Measurements from ENCODE around the gene FRMD6. TPM values are rescaled to one million over a fixed set of nuclear protein-coding genes. Genes with fewer than 3 reads are reported as not detected.

FRMD6 gene
- polyA plus RNA-seq, 4 donors: 0.45 to 6.2 (median 3.2) TPM

DNA sequence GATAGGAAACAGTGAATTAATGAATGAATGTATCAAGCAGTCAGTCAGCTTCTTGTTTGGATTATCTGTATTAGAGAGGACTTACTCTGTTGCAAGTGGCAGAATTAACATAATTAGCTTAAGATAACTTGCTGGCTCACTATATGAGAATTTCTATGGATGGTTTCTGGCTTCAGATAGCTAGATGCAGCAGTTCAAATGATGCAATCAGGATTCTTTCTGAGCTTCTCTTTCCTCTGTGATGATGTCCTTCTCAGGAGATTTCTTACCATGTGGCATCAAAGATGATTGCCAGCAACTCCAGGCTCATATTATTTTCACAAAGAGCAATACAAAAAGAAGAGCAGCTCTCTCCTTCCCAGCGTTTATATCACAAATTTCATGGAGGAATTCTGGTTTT is 30.7 kb downstream of the FRMD6 start:
- WGBS, 3 donors: 78 to 89% (median 81%) methylated on average over 1 of the region's 1 CpG
- DNase-seq: no peak
- FAIRE-seq: no peak

DNA sequence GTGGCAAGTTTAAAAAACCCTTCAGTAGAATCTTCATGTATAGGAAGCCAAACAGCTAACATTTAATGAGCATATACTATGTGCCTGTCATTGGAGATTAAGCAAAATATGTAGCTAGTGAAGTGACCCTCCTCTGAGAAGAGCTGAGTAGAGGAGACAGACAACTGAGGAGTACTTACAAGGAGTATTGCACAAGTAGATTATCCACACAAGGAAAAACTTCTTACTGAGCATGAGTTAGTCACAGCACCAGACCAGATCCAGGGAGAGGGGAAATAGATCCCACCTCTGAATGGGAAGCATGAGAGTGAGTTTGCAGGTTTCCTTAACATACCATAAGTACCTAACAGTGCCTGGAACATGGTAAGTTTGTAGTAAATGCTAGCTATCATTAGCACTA is 33.0 kb downstream of the FRMD6 start:
- no peaks in the 10 kb centered on the region for H3K27me3 ChIP-seq (ENCODE audit: control insufficient read depth in 3 of 3, insufficient read depth in 3 of 3, low read length in 3 of 3)
- H3K36me3 ChIP-seq (ENCODE audit: control insufficient read depth in 3 of 3, insufficient read depth in 2 of 3, low read depth in 1 of 3, low read length in 3 of 3): no peaks in the 10 kb centered on the region
- H3K9me3 ChIP-seq (ENCODE audit: control insufficient read depth in 2 of 2, insufficient read depth in 1 of 2, low read depth in 1 of 2, low read length in 1 of 2): no peaks in the 10 kb centered on the region
- H3K4me3 ChIP-seq (ENCODE audit: low read depth in 1 of 3, low read length in 3 of 3): no peak overlapping the region
- FAIRE-seq (no peak), DNase-seq (no peak)
- H3K4me1 ChIP-seq (ENCODE audit: control insufficient read depth in 3 of 3, insufficient read depth in 2 of 3, low read depth in 1 of 3, low read length in 2 of 3): no peaks in the 10 kb centered on the region
- H3K27ac ChIP-seq (ENCODE audit: low read depth in 1 of 3, low read length in 2 of 3): no peak overlapping the region

More for the DNA sequence above, 30.7 kb downstream of the FRMD6 start:
- Histone ChIP-seq H3K36me3 (ENCODE audit: control insufficient read depth in 3 of 3, insufficient read depth in 2 of 3, low read depth in 1 of 3, low read length in 3 of 3) (no peaks in the 10 kb centered on the region), H3K27ac (ENCODE audit: low read depth in 1 of 3, low read length in 2 of 3) (no peak overlapping the region), H3K9me3 (ENCODE audit: control insufficient read depth in 2 of 2, insufficient read depth in 1 of 2, low read depth in 1 of 2, low read length in 1 of 2) (no peaks in the 10 kb centered on the region), H3K27me3 (ENCODE audit: control insufficient read depth in 3 of 3, insufficient read depth in 3 of 3, low read length in 3 of 3) (no peaks in the 10 kb centered on the region), H3K4me3 (ENCODE audit: low read depth in 1 of 3, low read length in 3 of 3) (no peak overlapping the region), H3K4me1 (ENCODE audit: control insufficient read depth in 3 of 3, insufficient read depth in 2 of 3, low read depth in 1 of 3, low read length in 2 of 3) (no peaks in the 10 kb centered on the region)

- H3K4me3 ChIP-seq (ENCODE audit: low read depth in 1 of 3, low read length in 3 of 3): no peak overlapping the region
- H3K36me3 ChIP-seq (ENCODE audit: control insufficient read depth in 3 of 3, insufficient read depth in 2 of 3, low read depth in 1 of 3, low read length in 3 of 3): peaks cover 0 to 3% (median 0%) of the 10 kb centered on the region in 3 donors
- H3K27me3 ChIP-seq (ENCODE audit: control insufficient read depth in 3 of 3, insufficient read depth in 3 of 3, low read length in 3 of 3): no peaks in the 10 kb centered on the region
- no peaks in the 10 kb centered on the region for H3K9me3 ChIP-seq (ENCODE audit: control insufficient read depth in 2 of 2, insufficient read depth in 1 of 2, low read depth in 1 of 2, low read length in 1 of 2)
- H3K4me1 ChIP-seq (ENCODE audit: control insufficient read depth in 3 of 3, insufficient read depth in 2 of 3, low read depth in 1 of 3, low read length in 2 of 3): no peaks in the 10 kb centered on the region
- 94 to 98% (median 96%) methylated on average over 1 of the region's 1 CpG for WGBS, 3 donors
- H3K27ac ChIP-seq (ENCODE audit: low read depth in 1 of 3, low read length in 2 of 3): no peak overlapping the region
- no peak for FAIRE-seq
- no peak for DNase-seq
Observed at GRCh38 chr14:51691176-51691575, 39.5 kb downstream of the FRMD6 start.

DNA sequence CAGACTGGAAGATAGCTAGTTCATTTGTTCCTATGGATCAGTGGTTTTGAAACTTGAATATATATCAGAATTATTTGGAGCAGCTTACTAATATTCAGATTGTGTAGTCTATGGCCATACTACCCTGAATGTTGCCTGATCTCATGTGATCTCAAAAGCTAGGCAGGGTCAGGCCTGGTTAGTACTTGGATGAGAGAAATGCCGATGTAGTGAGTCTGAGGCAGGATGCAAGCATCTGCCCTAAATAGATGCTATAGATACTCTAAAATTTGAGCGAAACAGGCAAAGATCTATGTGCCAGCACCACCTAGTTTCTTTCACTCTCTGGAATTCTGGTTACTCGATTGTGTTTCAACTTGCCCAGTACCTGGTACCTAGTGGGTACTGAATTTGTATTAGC is 40.9 kb downstream of the FRMD6 start:
- WGBS, 3 donors: 80 to 95% (median 94%) methylated on average over 3 of the region's 3 CpGs
- Histone ChIP-seq H3K27ac (ENCODE audit: low read depth in 1 of 3, low read length in 2 of 3) (no peak overlapping the region), H3K36me3 (ENCODE audit: control insufficient read depth in 3 of 3, insufficient read depth in 2 of 3, low read depth in 1 of 3, low read length in 3 of 3) (peaks cover 0 to 3% (median 0%) of the 10 kb centered on the region in 3 donors), H3K9me3 (ENCODE audit: control insufficient read depth in 2 of 2, insufficient read depth in 1 of 2, low read depth in 1 of 2, low read length in 1 of 2) (no peaks in the 10 kb centered on the region), H3K4me3 (ENCODE audit: low read depth in 1 of 3, low read length in 3 of 3) (no peak overlapping the region), H3K27me3 (ENCODE audit: control insufficient read depth in 3 of 3, insufficient read depth in 3 of 3, low read length in 3 of 3) (no peaks in the 10 kb centered on the region), H3K4me1 (ENCODE audit: control insufficient read depth in 3 of 3, insufficient read depth in 2 of 3, low read depth in 1 of 3, low read length in 2 of 3) (no peaks in the 10 kb centered on the region)
- DNase-seq: no peak
- no peak for FAIRE-seq

- 27 to 57% (median 55%) methylated on average over 3 of the region's 3 CpGs for WGBS, 3 donors
- no peak overlapping the region for H3K4me3 ChIP-seq (ENCODE audit: low read depth in 1 of 3, low read length in 3 of 3)
- no peaks in the 10 kb centered on the region for H3K27me3 ChIP-seq (ENCODE audit: control insufficient read depth in 3 of 3, insufficient read depth in 3 of 3, low read length in 3 of 3)
- no peaks in the 10 kb centered on the region for H3K9me3 ChIP-seq (ENCODE audit: control insufficient read depth in 2 of 2, insufficient read depth in 1 of 2, low read depth in 1 of 2, low read length in 1 of 2)
- no peaks in the 10 kb centered on the region for H3K4me1 ChIP-seq (ENCODE audit: control insufficient read depth in 3 of 3, insufficient read depth in 2 of 3, low read depth in 1 of 3, low read length in 2 of 3)
- no peaks in the 10 kb centered on the region for H3K36me3 ChIP-seq (ENCODE audit: control insufficient read depth in 3 of 3, insufficient read depth in 2 of 3, low read depth in 1 of 3, low read length in 3 of 3)
- DNase-seq (peak in 1 of 2 donors; percentile 14), FAIRE-seq (no peak)
- H3K27ac ChIP-seq (ENCODE audit: low read depth in 1 of 3, low read length in 2 of 3): no peak overlapping the region
Observed at GRCh38 chr14:51697848-51698247, 46.1 kb downstream of the FRMD6 start.

DNA sequence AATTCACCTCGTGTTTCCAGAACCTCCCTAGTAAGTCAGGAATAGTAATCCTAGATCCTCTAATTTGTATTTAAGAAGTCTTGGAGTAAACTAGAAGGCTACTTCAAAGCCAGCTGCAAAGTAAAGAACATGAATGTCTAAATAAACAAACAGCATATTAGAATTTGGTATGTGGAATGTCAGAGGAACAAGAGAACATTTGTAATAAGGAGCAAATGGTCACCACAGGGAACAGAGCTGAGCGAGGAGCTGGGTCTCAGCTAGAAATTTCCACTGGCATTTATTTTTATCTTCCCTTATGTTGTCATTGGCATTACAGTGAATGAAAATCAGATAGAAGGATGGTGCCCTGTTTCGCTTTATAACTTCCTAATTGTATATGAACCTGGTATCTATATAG is 50.2 kb downstream of the FRMD6 start:
- peaks cover 0 to 3% (median 3%) of the 10 kb centered on the region in 3 donors for H3K36me3 ChIP-seq (ENCODE audit: control insufficient read depth in 3 of 3, insufficient read depth in 2 of 3, low read depth in 1 of 3, low read length in 3 of 3)
- no peak for DNase-seq
- no peak overlapping the region for H3K4me3 ChIP-seq (ENCODE audit: low read depth in 1 of 3, low read length in 3 of 3)
- no peak overlapping the region for H3K27ac ChIP-seq (ENCODE audit: low read depth in 1 of 3, low read length in 2 of 3)
- H3K9me3 ChIP-seq (ENCODE audit: control insufficient read depth in 2 of 2, insufficient read depth in 1 of 2, low read depth in 1 of 2, low read length in 1 of 2): no peaks in the 10 kb centered on the region
- H3K27me3 ChIP-seq (ENCODE audit: control insufficient read depth in 3 of 3, insufficient read depth in 3 of 3, low read length in 3 of 3): no peaks in the 10 kb centered on the region
- 73 to 87% (median 85%) methylated on average over 3 of the region's 3 CpGs for WGBS, 3 donors
- H3K4me1 ChIP-seq (ENCODE audit: control insufficient read depth in 3 of 3, insufficient read depth in 2 of 3, low read depth in 1 of 3, low read length in 2 of 3): no peaks in the 10 kb centered on the region
- no peak for FAIRE-seq

GRCh38 chr14:51703787-51704186 is 52.1 kb downstream of the FRMD6 start:
- DNase-seq: no peak
- Histone ChIP-seq H3K27ac (ENCODE audit: low read depth in 1 of 3, low read length in 2 of 3) (no peak overlapping the region), H3K4me3 (ENCODE audit: low read depth in 1 of 3, low read length in 3 of 3) (no peak overlapping the region), H3K27me3 (ENCODE audit: control insufficient read depth in 3 of 3, insufficient read depth in 3 of 3, low read length in 3 of 3) (no peaks in the 10 kb centered on the region), H3K4me1 (ENCODE audit: control insufficient read depth in 3 of 3, insufficient read depth in 2 of 3, low read depth in 1 of 3, low read length in 2 of 3) (no peaks in the 10 kb centered on the region), H3K36me3 (ENCODE audit: control insufficient read depth in 3 of 3, insufficient read depth in 2 of 3, low read depth in 1 of 3, low read length in 3 of 3) (peaks cover 0 to 3% (median 3%) of the 10 kb centered on the region in 3 donors), H3K9me3 (ENCODE audit: control insufficient read depth in 2 of 2, insufficient read depth in 1 of 2, low read depth in 1 of 2, low read length in 1 of 2) (no peaks in the 10 kb centered on the region)
- no peak for FAIRE-seq
- 77 to 82% (median 82%) methylated on average over 2 of the region's 2 CpGs for WGBS, 3 donors

DNA sequence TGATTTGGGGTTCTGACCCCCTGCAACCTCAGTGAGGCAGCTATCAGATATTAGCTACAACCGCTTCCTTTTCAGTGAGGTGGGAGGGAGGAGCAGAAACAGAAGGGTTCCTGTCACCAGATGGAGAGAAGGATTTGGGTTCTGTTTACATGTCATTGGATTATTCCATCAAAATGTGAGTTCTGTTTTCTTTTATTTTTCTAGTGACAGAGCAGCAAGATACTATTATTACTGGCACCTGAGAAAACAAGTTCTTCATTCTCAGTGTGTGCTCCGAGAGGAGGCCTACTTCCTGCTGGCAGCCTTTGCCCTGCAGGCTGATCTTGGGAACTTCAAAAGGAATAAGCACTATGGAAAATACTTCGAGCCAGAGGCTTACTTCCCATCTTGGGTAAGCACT is 52.8 kb downstream of the FRMD6 start:
- DNase-seq (no peak), FAIRE-seq (no peak)
- 80 to 88% (median 88%) methylated on average over 3 of the region's 3 CpGs for WGBS, 3 donors
- Histone ChIP-seq H3K27me3 (ENCODE audit: control insufficient read depth in 3 of 3, insufficient read depth in 3 of 3, low read length in 3 of 3) (no peaks in the 10 kb centered on the region), H3K4me3 (ENCODE audit: low read depth in 1 of 3, low read length in 3 of 3) (no peak overlapping the region), H3K9me3 (ENCODE audit: control insufficient read depth in 2 of 2, insufficient read depth in 1 of 2, low read depth in 1 of 2, low read length in 1 of 2) (no peaks in the 10 kb centered on the region), H3K27ac (ENCODE audit: low read depth in 1 of 3, low read length in 2 of 3) (no peak overlapping the region), H3K4me1 (ENCODE audit: control insufficient read depth in 3 of 3, insufficient read depth in 2 of 3, low read depth in 1 of 3, low read length in 2 of 3) (no peaks in the 10 kb centered on the region), H3K36me3 (ENCODE audit: control insufficient read depth in 3 of 3, insufficient read depth in 2 of 3, low read depth in 1 of 3, low read length in 3 of 3) (peaks cover 0 to 3% (median 3%) of the 10 kb centered on the region in 3 donors)

DNA sequence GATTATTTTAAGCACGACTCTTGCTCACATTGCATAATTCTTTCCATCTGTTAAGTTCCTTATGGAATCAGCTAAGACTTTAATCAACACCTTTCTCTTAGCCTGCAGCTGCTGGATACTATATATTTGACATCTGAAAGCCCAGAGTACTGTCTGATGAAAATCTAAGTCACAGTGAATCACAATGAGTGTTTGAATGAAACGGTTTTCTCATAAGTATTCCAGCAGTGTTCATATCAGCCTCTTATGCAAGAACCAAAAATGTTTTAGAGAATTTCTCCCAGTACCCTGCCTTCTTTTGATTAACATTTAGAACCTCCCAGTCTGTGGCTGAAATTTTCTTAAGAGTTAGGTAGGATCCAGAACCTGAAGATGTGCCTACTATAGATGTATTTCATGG is 55.6 kb downstream of the FRMD6 start:
- 75 to 85% (median 80%) methylated on average over 2 of the region's 2 CpGs for WGBS, 3 donors
- FAIRE-seq (no peak), DNase-seq (no peak)
- Histone ChIP-seq H3K4me3 (ENCODE audit: low read depth in 1 of 3, low read length in 3 of 3) (no peak overlapping the region), H3K4me1 (ENCODE audit: control insufficient read depth in 3 of 3, insufficient read depth in 2 of 3, low read depth in 1 of 3, low read length in 2 of 3) (no peaks in the 10 kb centered on the region), H3K27ac (ENCODE audit: low read depth in 1 of 3, low read length in 2 of 3) (no peak overlapping the region), H3K27me3 (ENCODE audit: control insufficient read depth in 3 of 3, insufficient read depth in 3 of 3, low read length in 3 of 3) (no peaks in the 10 kb centered on the region), H3K9me3 (ENCODE audit: control insufficient read depth in 2 of 2, insufficient read depth in 1 of 2, low read depth in 1 of 2, low read length in 1 of 2) (no peaks in the 10 kb centered on the region), H3K36me3 (ENCODE audit: control insufficient read depth in 3 of 3, insufficient read depth in 2 of 3, low read depth in 1 of 3, low read length in 3 of 3) (peaks cover 0 to 3% (median 3%) of the 10 kb centered on the region in 3 donors)
